ENCODE data around the gene DRAM2.
"Not testable (repeated sequence)": the region's sequence is repeated elsewhere in the genome, so short reads cannot be mapped to it uniquely, and the experiment has no call there.

Gene DRAM2

DNA sequence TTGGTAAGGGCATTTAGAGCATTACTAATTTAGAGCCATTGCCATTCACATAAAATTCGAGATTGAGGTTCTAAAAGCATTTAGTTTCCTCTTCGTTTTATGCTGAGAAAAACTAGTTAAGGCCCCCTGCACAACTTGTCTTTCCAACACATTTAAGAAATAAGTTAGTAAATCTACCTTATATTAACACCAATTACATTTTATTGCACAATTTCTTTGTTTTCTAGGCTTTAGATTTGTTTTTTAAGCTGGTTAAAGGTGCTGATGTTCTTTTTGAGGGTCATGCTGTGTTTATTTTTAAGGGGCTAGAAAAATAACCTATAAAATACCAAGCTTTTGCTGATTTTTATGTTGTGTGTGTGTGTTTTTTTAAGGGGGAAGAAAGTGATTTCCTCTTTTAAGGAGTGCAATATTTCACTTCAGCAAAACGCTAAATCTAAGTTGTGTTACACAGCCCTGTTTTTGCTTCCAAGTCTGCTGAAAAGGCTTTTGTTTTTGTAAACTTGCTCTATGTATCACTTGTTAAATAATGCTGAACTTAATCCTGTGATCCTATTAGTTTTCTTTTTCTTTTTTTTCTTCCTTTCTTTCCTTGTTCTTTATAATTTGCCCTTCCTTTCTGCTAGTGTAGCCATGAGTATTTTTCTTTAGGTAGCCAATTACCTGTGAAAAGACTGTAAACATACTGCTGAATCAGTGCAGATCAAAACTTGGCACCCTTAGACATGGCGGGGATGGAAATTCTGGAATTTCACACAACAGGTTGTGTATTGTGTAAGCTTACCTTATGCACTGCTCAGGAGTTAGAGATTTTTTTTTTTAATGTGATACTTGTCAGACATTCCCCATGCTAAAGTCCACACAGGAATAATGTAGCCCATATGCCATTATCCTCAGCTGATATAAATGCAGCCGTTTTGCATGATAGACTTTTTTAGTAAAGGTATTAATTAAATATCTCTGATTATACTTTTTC lies 1.6 kb upstream of the DRAM2 start:
- no peak for DNase-seq

DNA sequence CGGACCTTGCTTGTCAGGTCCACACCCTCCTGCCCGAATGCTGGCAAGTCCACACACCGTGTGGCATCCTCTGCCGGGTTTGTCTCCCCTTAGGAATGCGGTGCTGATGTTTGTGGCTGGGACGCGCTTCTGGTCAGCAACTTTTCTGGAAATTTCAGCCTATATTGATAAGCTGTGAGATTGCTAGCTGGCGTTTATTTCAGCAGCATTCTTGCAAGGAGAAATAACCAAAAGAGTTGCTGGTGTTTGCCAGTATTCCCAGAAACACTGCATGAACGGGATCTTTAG lies 731 bp upstream of the DRAM2 start:
- DNase-seq = no peak

DNA sequence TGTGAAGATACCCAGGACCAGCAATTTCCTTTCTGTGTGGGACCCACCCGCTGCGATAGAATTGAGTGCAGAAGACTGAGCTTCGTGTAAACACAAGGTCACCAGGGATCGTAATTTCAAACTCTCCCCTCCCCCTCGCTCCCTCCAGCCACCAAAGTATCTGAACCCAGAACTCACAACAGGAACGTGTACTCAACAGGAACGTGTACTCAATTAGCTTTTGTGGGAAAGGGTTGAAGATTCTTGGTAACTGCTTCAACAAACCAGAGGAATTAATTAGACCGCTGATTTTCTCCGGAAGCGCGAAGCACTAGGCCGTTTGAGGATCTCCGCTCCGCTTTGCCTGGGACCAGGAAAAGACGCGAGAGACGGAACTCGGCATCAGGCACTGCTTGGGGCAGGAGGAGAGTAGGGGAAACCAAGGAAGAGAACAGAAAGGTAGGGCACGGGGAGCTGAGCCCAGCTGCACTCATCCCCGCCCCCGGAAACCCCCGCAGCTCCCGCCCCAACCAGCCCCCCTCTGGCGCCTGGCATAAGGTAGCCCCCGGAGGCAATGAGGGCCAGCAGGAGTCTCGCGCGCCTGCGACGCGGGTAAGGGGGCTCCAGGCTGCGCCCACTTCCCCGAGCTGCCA lies 453 bp downstream of the DRAM2 start:
- DNase-seq = peak; percentile 84

DNA sequence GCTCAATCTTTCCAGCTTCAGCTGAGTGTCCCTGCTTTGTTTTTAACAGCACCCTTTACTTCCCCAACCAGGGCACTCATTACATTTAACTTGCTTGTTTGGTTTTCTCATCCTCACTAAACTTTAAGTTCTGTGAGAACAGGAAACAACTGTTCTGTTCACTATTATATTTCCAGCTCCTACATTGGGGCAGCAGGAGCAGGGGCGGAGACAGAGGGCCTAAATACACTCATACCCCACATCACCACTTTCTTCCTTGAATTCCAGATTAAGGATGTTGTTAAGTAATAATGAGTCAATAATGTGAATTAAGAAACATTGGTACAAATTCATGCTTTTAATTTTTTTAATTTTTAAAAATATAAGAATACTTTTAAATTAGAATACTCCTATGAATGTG lies 6.0 kb downstream of the DRAM2 start:
- DNase-seq = no peak

DNA sequence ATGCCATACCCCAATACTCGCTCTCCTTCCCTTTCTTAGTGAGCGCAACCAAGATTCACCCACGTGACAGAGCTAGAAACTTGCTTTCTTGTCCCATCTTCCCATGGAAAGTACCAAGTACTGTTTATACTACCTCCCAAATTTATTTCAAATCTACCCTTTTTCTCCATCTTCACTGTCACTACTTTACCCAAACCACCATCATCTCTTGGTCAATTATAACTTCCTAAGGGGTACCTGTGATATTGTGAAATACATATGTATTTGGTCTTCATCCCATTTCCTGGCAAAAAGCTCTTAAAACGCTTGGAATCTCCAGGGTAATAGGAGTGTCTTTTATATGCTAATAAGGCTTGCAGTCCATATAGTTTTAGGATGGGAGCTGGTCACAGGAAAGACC lies 8.2 kb downstream of the DRAM2 start:
- no peak for DNase-seq

DNA sequence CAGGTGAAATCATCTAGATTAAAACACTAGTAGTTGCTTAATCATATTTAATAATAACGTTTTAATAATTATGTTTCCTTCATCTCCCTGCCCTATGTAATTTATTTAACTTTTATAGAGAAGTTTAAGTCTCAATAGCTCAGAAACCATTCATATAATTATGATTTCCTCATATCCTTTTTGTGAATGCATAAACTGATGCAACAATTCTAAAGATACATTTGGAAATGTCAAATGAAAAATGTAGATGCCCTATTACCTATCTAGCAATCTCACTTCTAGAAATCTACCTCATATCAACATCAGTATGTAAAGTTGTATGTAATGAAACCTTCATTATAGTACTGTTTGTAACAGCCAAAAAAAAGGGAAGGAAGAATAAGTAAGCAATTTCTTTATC lies 10.5 kb downstream of the DRAM2 start:
- DNase-seq = no peak

DNA sequence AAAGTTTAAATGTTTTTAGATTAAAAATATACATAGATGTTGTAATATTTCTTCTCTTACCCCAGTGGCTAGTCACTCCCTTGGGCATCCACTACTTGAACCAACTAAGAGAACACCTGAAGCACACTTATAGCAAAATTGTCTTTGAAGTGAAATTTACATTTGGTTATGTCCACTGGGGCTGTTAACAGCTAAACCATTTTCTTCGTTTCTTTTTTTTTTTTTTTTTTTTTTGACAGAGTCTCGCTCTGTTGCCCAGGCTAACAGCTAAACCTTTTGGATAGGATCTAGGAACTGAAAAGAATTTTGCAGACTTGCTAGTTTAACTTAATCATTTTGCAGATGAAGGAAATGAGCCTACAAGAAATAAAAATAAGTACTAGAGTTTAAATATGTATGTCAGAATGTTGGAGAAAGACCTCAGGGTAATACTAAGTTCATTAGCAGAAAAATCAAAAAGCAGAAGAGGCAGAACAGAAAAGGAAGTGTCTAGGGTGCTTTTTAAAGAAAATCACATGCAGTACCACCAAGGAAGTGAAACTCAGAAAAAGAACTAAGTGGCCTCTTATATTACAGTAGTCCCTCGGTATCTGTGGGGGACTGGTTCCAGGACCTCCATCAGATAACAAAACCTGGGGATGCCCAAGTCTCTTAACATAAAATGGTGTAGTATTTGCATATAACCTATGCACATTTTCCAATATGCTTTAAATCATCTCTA lies 11.8 kb downstream of the DRAM2 start:
- DNase-seq = no peak

DNA sequence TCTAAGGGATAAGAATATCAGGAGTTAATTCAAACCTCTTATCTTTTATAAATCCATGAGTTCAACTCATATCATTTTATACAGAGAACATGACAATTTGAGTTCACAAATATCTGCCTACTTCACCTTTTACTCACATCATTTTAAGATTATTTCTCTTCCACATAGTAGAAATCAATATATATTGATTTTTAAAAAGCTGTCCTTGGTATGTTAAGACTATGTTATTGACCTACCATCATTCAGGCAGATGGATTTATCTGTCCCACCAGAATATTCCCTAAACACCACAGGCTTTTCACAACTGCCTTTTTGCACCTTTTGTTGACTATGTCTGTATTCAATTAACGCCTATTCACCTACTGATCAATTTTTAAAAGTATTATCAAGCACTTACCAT lies 13.5 kb downstream of the DRAM2 start:
- DNase-seq = no peak

DNA sequence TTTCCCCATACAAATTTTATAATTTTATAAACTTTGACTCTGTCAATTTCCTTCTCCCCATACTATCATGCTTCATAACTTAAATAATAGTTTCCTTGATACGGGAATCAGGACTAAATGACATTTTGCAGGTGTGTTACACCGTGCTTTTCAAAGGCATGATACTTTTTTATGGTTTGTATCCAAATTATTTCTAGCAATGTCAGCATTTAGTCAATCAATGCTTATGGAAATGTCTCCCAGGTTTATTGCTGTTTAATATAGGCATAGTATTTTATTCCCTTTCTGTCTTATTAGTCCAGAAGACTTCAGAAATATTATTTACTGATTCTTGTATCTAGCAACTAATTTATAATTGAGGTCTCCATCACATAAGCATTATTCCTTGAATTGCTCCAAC lies 23.4 kb downstream of the DRAM2 start:
- no peak for DNase-seq

DNA sequence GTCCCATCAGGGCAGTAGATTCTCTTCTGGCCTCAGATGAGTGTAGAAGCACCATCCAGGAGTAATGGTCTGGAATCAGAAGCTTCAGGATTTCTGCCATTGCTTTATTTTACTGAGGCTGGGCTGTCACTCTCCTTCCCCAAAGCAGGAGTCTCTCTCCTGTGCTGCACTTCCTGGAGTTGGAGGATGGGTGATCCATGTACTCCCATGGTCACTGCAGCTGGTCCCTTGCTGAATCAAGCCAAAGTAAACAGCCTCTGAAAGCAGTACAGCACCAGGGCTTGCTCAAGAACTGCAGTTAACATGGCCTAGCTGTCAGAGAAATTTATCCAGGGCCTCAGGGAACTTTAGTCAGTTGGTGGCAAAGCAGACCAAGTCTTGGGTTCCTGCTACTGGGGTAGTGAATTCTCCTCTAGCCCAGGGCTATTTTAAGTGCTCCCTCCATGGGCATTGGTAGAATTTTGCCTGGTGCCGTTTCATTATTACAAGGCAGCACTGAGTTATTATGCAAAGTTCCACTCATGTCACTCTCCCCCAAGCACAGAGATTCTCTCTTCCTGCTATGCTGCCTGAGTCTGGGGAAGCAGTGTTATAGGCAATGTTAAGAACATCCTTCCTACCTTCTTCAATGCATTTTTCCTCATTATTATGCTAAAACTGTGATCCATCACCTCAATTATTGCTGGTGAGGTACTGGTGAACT lies 29.5 kb downstream of the DRAM2 start:
- DNase-seq = no peak

DNA sequence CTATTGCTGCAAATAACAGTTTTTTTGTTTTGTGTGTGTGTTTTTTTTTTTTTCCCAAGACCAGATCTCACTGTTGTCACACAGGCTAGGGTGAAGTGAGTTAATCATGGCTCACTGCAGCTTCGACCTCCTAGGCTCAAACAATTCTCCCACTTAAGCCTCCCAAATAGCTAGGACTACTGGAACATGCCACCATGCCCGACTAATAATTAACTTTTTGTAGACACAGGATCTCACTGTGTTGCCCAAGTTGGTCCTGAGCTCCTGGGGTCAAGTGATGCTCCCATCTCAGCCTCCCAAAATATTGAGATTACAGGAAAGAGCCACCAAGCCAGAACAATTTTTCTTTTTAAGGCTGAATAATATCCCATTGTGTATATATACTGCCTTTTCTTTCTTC lies 34.9 kb downstream of the DRAM2 start:
- no peak for DNase-seq

DNA sequence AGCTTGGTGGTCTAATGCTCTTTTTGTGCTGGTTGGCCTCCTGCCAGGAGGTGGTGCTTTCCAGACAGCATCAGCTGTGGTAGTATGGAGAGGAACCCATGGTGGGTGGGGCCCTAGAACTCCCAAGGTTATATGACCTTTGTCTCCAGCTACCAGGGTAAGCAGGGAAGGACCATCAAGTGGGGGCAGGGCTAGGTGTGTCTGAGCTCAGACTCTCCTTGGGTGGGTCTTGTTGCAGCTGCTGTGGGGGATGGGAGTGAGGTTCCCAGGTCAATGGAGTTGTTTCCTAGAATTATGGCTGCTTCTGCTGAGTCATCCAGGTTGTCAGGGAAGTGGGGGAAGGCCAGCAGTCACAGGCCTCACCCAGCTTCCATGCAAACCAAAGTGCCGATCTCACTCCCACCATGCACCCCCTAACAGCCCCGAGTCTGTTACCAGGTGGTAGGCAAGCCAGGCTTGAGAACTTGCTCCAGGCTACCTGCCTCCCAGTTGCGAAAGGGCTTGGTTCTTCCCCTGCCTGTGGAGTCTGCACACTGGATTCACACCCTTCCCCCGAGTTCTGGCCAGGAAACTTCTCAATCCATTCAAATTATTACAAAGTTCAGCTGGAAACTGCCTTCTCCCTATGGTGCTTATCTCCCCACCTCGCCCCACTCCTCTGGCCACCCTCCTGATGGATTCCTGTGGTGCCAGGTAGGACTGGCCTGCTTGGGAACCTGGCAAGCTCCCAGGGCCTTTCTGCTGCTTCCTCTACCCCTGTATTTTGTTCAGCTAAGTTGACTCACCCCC lies 37.8 kb downstream of the DRAM2 start:
- no peak for DNase-seq

DNA sequence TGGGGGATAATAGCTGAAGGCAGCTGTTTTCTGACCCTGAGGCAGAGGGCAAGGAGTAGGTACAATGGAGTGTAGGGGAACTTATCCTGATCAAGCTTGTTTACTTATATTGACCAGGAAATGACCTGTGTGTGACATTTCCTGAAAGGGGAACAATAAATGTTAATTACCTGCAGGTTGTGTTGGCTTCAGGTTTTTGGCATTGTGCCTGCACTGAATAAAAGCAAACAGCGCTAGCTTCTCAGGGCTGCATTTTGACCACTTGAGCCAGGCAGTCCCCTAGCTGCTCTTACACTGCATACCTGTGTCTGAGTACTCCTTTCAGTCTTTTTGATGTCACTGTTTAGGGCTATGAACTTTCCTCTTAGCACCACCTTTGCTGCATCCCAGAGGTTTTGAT lies 40.6 kb downstream of the DRAM2 start:
- peak; percentile 28 for DNase-seq

DNA sequence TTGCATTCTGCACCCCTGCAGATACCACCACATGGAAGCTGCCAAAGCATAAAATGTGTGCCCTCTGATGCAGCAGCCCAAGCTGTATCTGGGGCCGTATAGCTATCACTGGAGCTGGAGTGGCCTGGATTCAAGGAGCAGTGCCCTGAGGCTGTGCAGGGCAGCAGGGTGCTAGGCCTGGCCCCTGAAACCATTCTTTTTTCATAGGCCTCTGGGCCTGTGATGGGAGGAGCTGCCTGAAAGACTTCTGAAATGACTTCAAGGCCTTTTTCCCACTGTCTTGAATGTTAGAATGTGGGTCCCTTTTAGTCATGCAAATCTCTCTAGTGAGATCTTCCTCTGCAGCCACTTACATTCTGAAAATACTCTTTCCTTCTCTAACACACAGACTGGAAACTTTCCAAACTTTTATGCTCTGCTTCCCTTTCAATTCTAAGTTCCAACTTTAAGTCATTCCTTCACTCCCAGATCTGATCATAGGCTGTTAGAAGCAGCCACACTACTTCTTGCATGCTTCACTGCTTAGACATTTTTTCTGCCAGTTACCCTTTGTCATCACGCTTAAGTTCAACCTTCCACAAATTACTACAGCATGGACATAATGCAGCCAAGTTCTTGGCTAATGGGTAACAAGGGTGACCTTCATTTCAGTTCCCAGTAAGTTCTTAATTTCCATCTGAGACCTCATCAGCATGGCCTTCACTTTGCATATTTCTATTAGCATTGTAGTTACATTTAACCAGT lies 42.4 kb downstream of the DRAM2 start:
- DNase-seq = no peak

DNA sequence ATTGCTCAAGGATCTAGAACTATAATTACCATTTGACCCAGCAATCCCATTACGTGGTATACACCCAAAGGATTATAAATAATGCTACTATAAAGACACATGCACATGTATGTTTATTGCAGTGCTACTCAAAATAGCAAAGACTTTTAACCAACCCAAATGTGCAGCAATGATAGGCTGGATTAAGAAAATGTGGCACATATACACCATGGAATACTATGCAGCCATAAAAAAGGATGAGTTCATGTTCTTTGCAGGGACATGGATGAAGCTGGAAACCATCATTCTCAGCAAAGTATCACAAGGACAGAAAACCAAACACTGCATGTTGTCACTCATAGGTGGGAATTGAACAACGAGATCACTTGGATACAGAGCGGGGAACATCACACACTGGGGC lies 44.5 kb downstream of the DRAM2 start:
- not testable (repeated sequence) for DNase-seq

DNA sequence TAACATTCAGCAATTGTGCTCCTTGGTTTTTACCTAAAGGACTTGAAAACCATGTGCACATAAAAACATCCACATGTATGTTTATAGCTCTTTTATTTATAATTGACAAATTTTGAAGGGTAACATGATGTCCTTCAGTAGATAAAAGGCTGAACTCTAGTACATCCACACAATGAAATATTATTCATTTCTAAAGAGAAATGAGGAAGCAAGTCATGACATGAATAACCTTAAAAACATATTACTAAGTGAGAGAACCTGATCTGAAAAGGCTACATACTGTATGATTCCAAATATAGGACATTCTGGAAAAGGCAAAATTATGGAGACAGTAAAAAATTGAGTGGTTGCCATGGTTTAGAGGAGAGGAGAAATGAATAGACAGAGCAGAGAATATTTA lies 50.3 kb downstream of the DRAM2 start:
- DNase-seq = no peak

DNA sequence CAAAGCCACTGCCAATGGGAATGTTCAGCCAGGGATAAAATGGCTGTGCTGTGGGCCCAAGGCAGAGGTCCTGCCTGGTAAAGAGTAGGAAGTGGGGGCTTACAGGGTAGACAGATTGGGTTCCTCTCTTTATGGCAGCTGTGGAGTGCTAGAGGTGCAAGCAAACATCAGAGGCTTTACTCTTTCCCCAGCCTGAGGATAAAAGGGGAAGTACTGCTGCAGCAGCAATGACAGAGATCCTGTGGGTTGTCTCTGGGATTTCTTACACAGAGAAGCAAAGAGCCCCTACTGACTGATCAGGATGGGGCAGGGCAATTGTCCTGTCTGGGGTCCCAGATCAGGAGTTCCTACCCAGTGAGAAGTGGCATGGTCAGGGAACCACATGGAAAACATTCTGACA lies 54.2 kb downstream of the DRAM2 start:
- no peak for DNase-seq

DNA sequence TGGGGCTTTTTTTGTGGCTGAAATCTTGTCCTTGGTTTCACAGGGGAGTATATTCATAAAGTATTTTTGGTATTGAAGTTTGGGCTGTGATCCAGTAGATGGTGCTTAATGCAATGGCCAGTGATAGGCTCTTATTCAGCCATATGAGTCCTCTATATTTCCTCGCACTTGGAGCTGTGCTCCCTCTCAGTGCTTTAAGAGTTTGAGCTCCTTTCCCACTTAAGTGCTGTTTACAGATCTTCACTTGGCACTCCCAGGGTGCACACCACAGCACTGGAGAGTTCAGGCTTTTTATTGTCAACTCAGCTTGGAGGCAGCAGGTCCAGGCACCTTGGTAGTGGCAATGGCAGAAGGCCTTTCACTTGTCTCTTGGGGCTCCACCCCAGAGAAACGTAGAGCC lies 54.9 kb downstream of the DRAM2 start:
- DNase-seq = no peak

DNA sequence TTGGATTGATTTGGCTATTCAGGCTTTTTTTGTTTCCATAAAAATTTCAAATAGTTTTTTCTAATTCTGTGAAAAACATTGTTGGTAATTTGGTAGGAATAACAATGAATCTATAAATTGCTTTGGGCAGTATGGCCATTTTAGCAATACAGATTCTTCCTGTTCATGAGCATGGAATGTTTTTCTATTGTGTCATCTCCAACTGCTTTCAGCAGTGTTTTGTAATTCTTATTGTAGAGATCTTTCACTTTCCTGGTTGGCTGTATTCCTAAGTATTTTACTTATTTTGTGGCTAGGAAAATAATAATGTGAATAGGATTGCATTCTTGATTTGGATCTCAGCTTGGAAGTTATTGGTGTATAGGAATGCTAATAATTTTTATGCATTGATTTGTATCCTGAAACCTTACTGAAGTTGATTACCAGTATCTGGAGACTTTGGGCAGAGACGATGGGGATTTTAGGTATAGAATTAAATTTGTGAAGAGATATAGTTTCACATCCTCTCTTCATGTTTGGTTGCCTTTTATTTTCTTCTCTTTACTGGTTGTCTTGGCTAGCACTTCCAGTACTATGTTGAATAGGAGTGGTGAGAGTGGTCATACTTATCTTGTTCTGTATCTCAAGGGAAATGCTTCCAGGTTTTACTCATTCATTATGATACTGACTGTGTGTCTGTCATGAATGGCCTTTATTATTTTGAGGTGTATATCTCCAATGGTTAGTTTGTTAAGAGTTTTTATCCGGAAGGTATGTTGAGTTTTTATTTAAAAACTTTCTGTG lies 57.3 kb downstream of the DRAM2 start:
- no peak for DNase-seq

DNA sequence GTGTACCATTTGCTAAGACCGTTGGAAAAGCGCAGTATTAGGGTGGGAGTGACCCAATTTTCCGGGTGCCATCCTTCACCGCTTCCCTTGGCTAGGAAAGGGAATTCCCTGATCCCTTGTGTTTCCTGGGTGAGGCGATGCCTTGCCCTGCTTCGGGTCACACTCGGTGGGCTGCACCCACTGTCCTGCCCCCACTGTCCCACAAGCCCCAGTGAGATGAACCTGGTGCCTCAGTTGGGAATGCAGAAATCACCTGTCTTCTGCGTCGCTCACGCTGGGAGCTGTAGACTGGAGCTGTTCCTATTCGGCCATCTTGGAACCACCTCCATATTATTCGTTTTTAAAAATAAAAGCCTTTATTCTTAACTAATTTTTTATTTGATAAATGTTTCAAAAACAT lies 60.6 kb downstream of the DRAM2 start:
- not testable (repeated sequence) for DNase-seq

DNA sequence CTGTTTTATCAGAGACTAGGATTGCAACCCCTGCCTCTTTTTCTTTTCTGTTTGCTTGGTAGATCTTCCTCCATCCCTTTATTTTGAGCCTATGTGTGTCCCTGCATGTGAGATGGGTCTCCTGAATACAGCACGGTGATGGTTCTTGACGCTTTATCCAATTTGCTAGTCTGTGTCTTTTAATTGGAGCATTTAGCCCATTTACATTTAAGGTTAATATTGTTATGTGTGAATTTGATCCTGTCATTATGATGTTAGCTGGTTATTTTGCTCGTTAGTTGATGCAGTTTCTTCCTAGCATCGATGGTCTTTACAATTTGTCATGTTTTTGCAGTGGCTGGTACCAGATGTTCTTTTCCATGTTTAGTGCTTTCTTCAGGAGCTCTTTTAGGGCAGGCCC lies 62.6 kb downstream of the DRAM2 start:
- DNase-seq = not testable (repeated sequence)

Data from NCI-H1105 treated with DMSO at 0.1 percent for 48 hours (cell line).